Keratinocyte (primary cell): ENCODE results near the gene DUSP16. TPM values are rescaled to one million over a fixed set of nuclear protein-coding genes. Genes with fewer than 3 reads are reported as not detected.

Experiments
- DNase-seq: peaks from one replicate; pipeline ENCODE4 v3.0.0-alpha.2; 2011; ENCODE audit warnings: low read depth, missing footprints, low spot score
- FAIRE-seq: peaks from 2 replicates; lab custom pipeline; 2011; peaks lifted over from hg19 to GRCh38; lab: Jason Lieb, UNC
- H2AFZ ChIP-seq: 2 replicates; pipeline ENCODE4 v1.6.0; 2012; ENCODE audit warnings: low read length, control low read depth, inconsistent platforms; ENCODE audit not compliant: control insufficient read depth
- H3K27ac ChIP-seq: 2 replicates; pipeline ENCODE4 v1.5.1; 2011; ENCODE audit warnings: low read length; ENCODE audit not compliant: control insufficient read depth, insufficient read depth
- H3K27me3 ChIP-seq: 3 replicates; pipeline ENCODE4 v1.6.0; 2011; ENCODE audit warnings: low read length; ENCODE audit not compliant: control insufficient read depth, insufficient read depth; ENCODE audit errors: extremely low read depth
- H3K36me3 ChIP-seq, 2 experiments: 2 replicates in 1 of 2; 3 replicates in 1 of 2; pipeline ENCODE4 v1.5.1; 2011; ENCODE audit warnings: low read length in 2 of 2, mild to moderate bottlenecking in 1 of 2; ENCODE audit not compliant: control insufficient read depth in 2 of 2, insufficient read depth in 2 of 2; ENCODE audit errors: extremely low read depth in 1 of 2
- H3K4me1 ChIP-seq: 3 replicates; pipeline ENCODE4 v1.5.1; 2011; ENCODE audit warnings: low read length; ENCODE audit not compliant: control insufficient read depth, insufficient read depth; ENCODE audit errors: extremely low read depth
- H3K4me2 ChIP-seq: 3 replicates; pipeline ENCODE4 v1.6.0; 2011; ENCODE audit warnings: low read depth, low read length; ENCODE audit not compliant: control insufficient read depth, insufficient read depth; ENCODE audit errors: extremely low read depth
- H3K4me3 ChIP-seq, 3 experiments: fragments of 200-600 bp in 1 of 3; sonication (generic) in 1 of 3; 2 replicates in 2 of 3; 3 replicates in 1 of 3; pipeline ENCODE4 v1.5.1; 2011 to 2016; ENCODE audit warnings: low read length in 3 of 3, mild to moderate bottlenecking in 3 of 3, control low read depth in 2 of 3, inconsistent platforms in 1 of 3, low read depth in 1 of 3, mixed read lengths in 1 of 3, mixed run types in 1 of 3, moderate library complexity in 1 of 3; ENCODE audit not compliant: control insufficient read depth in 2 of 3, insufficient read depth in 2 of 3; ENCODE audit errors: extremely low read depth in 1 of 3
- H3K79me2 ChIP-seq: 2 replicates; pipeline ENCODE4 v1.6.0; 2012; ENCODE audit warnings: low read length; ENCODE audit not compliant: control insufficient read depth, insufficient read depth
- H3K9ac ChIP-seq: 3 replicates; pipeline ENCODE4 v1.6.0; 2011; ENCODE audit warnings: low read length; ENCODE audit not compliant: control insufficient read depth, insufficient read depth; ENCODE audit errors: extremely low read depth
- H3K9me1 ChIP-seq: 3 replicates; pipeline ENCODE4 v1.6.0; 2011; ENCODE audit warnings: low read length; ENCODE audit not compliant: control insufficient read depth, insufficient read depth; ENCODE audit errors: extremely low read depth
- H3K9me3 ChIP-seq: 2 replicates; pipeline ENCODE4 v1.5.1; 2012; ENCODE audit warnings: low read depth, low read length; ENCODE audit not compliant: control insufficient read depth
- H4K20me1 ChIP-seq: 3 replicates; pipeline ENCODE4 v1.6.0; 2011; ENCODE audit warnings: low read length; ENCODE audit not compliant: control insufficient read depth, insufficient read depth; ENCODE audit errors: extremely low read depth
- EZH2 ChIP-seq: IDR thresholded peaks from one replicate; pipeline ENCODE4 v1.6.1; 2012; ENCODE audit warnings: inconsistent platforms, mild to moderate bottlenecking, low read length, moderate library complexity
- dilution Hi-C: fragments of 300-500 bp; cut with MboI; formaldehyde crosslinking; loops from one replicate; pipeline ENCODE4 v1.7.0; 2020; ENCODE audit warnings: low sequenced_read_pairs; ENCODE audit not compliant: extremely low pct_ligation_motif_present
- polyA plus RNA-seq, 5 experiments: library from polyadenylated mRNA; depleted of rRNA in 3 of 5; stranded (reverse) in 3 of 5; stranded (forward) in 1 of 5; unstranded in 1 of 5; fragments of >200 nt; gene quantifications; 1 replicate in 1 of 5; 2 replicates in 3 of 5; 3 replicates in 1 of 5; pipeline versions ENCODE4 v1.2.1 to v1.2.3, GENCODE V29; 2011 to 2012; ENCODE audit warnings: missing spikeins in 2 of 5, low read depth in 1 of 5, low replicate concordance in 1 of 5
- TF ChIP-seq, protein P1 (sequence below), 3 experiments: IDR thresholded peaks in 1 of 3; conservative IDR thresholded peaks in 1 of 3; optimal IDR thresholded peaks in 1 of 3; 2 replicates in 2 of 3; 3 replicates in 1 of 3; pipeline versions ENCODE3 to v1.5.1; 2011; ENCODE audit warnings: low read length in 3 of 3, mild to moderate bottlenecking in 3 of 3, moderate library complexity in 2 of 3, control low read depth in 1 of 3, inconsistent platforms in 1 of 3; ENCODE audit not compliant: insufficient read depth in 2 of 3; ENCODE audit errors: extremely low read depth in 1 of 3

DUSP16 gene
- polyA plus RNA-seq, 1 donor (not counting 4 experiments of a cell fraction or from before 2014, with no cell fraction given), result 9.3 TPM

DNA sequence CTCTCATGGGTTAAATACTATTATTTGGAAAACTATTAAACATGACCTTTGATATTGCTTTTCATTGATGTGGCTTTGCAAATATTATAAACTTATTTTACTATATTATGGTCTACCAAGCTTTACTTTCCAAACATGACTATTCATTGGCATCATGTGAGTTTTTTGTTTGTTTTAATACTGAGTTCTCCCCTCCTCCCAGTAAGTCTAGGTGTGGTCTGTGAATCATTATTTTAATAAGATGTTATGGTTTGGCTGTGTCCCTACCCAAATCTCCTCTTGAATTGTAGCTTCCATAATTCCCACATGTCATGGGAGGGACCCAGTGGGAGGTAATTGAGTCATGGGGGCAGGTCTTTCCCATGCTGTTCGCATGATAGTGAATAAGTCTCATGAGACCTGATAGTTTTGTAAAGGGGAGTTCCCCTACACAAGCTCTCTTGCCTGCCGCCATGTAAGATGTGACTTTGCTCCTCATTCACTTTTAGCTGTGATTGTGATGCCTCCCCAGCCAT, 125.8 kb downstream of the DUSP16 start:
- H3K79me2 ChIP-seq, result no peaks in the 10 kb centered on the region
- peaks cover 37% of the 10 kb centered on the region for H3K4me1 ChIP-seq
- no peak overlapping the region for H3K4me2 ChIP-seq
- H4K20me1 ChIP-seq, result no peaks in the 10 kb centered on the region
- dilution Hi-C loops, result no loop called here
- H3K27me3 ChIP-seq, result no peaks in the 10 kb centered on the region
- FAIRE-seq (no peak), DNase-seq (no peak)
- H3K4me3 ChIP-seq, result no peak overlapping the region
- H3K36me3 ChIP-seq, result peaks cover 2 to 5% of the 10 kb centered on the region in 2 experiments
- TF ChIP-seq, protein P1, sequence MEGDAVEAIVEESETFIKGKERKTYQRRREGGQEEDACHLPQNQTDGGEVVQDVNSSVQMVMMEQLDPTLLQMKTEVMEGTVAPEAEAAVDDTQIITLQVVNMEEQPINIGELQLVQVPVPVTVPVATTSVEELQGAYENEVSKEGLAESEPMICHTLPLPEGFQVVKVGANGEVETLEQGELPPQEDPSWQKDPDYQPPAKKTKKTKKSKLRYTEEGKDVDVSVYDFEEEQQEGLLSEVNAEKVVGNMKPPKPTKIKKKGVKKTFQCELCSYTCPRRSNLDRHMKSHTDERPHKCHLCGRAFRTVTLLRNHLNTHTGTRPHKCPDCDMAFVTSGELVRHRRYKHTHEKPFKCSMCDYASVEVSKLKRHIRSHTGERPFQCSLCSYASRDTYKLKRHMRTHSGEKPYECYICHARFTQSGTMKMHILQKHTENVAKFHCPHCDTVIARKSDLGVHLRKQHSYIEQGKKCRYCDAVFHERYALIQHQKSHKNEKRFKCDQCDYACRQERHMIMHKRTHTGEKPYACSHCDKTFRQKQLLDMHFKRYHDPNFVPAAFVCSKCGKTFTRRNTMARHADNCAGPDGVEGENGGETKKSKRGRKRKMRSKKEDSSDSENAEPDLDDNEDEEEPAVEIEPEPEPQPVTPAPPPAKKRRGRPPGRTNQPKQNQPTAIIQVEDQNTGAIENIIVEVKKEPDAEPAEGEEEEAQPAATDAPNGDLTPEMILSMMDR (optimal IDR thresholded peaks at IDR 0.05 in 1 of 3, IDR thresholded peaks at IDR 0.05 in 1 of 3, conservative IDR thresholded peaks at IDR 0.05 in 1 of 3; ENCODE audit: extremely low read depth in 1 of 3, insufficient read depth in 2 of 3, low read length in 3 of 3), result no peak
- TF ChIP-seq EZH2, result no peak
- H3K9ac ChIP-seq, result no peak overlapping the region
- no peak overlapping the region for H2AFZ ChIP-seq
- no peak overlapping the region for H3K27ac ChIP-seq
- H3K9me1 ChIP-seq, result no peaks in the 10 kb centered on the region
- H3K9me3 ChIP-seq, result no peaks in the 10 kb centered on the region

DNA sequence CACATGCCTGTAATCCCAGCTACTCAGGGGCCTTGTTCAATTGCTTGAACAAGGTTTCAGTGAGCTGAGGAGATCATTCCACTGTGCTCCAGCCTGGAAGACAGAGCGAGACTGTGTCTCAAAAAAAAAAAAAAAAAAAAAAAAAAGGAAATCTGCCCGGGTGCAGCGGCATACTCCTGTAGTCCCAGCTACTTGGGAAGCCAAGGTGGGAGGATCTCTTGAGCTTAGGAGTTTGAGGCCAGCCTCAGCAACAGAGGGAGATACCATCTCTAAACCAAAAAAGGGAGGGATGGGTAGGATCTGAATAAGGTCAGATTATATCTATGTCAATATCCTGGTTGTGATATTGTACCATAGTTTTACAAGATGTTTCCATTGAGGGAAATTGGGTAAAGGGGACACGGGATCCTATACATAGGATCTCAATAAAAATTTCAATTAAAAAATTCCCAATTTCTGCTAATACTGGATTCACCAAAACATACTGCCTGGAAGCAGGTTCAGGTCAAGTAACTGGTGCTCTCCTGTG, 129.4 kb downstream of the DUSP16 start:
- TF ChIP-seq, protein P1 (optimal IDR thresholded peaks at IDR 0.05 in 1 of 3, IDR thresholded peaks at IDR 0.05 in 1 of 3, conservative IDR thresholded peaks at IDR 0.05 in 1 of 3; ENCODE audit: extremely low read depth in 1 of 3, insufficient read depth in 2 of 3, low read length in 3 of 3), result no peak
- H3K9ac ChIP-seq, result no peak overlapping the region
- H3K4me3 ChIP-seq, result no peak overlapping the region
- no peaks in the 10 kb centered on the region for H3K9me3 ChIP-seq
- no peak overlapping the region for H2AFZ ChIP-seq
- H4K20me1 ChIP-seq, result no peaks in the 10 kb centered on the region
- peaks cover 45% of the 10 kb centered on the region for H3K4me1 ChIP-seq
- H3K36me3 ChIP-seq, result peaks cover 2 to 5% of the 10 kb centered on the region in 2 experiments
- H3K79me2 ChIP-seq, result no peaks in the 10 kb centered on the region
- no peaks in the 10 kb centered on the region for H3K27me3 ChIP-seq
- FAIRE-seq (peak; percentile 32), DNase-seq (no peak)
- H3K9me1 ChIP-seq, result no peaks in the 10 kb centered on the region
- no peak overlapping the region for H3K27ac ChIP-seq
- H3K4me2 ChIP-seq, result peak overlapping the region; percentile 13
- dilution Hi-C loops, result no loop called here
